ENCODE measurements around the gene TKT.

The TKT gene

DNA sequence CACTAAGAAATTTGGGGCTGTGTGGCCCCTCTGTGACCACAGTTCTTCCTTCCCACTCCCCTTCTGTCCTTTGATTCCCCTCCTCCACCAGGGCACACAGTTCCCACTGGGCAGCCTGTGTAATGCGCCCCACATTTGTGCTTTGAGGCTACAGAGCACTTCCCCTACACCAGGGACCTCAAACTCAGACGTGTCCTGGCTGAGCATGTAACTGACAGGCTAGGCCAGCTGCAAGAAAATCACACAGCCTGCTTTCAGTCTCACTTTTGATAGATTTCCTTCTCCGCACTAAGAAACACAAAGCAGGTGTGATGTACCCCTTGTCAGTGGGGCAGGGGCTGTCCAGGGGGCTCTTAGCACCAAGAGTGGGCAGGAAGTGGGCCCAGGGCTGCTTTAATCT, 65.2 kb downstream of the TKT start:
- DNase-seq, result no peak
- Histone ChIP-seq H3K9ac (ENCODE audit: low read length) (no peak overlapping the region), H3K79me1 (replicated peaks; ENCODE audit: low read length, poor library complexity, severe bottlenecking) (no peaks in the 10 kb centered on the region), H2BK15ac (ENCODE audit: low read depth, poor library complexity, severe bottlenecking) (no peak overlapping the region), H3K4ac (ENCODE audit: low read depth in 1 of 2, low read length in 2 of 2) (no peak overlapping the region), H3K4me1 (ENCODE audit: control insufficient read depth, insufficient read depth, low read depth, low read length) (peaks cover 16% of the 10 kb centered on the region), H4K91ac (ENCODE audit: low read length) (no peak overlapping the region), H3K36me3 (ENCODE audit: control insufficient read depth in 1 of 2, insufficient read depth in 2 of 2, low read depth in 1 of 2, low read length in 2 of 2) (peaks cover 41 to 56% of the 10 kb centered on the region in 2 experiments), H2BK120ac (ENCODE audit: low read depth, low read length) (no peak overlapping the region), H4K8ac (ENCODE audit: low read length) (no peak overlapping the region), H3K18ac (ENCODE audit: low read depth in 1 of 2, low read length in 2 of 2) (no peak overlapping the region), H3K27ac (ENCODE audit: low read length, poor library complexity, severe bottlenecking) (no peak overlapping the region), H2BK5ac (ENCODE audit: low read depth, low read length, poor library complexity, severe bottlenecking) (no peak overlapping the region), H3K23ac (ENCODE audit: low read length in 2 of 2) (no peak overlapping the region), H2AFZ (ENCODE audit: low read depth, low read length) (no peak overlapping the region), H3K14ac (ENCODE audit: low read length in 2 of 2) (no peak overlapping the region), H3K4me2 (ENCODE audit: low read length, poor library complexity, severe bottlenecking) (no peak overlapping the region), H2BK12ac (ENCODE audit: low read length in 2 of 2) (no peak overlapping the region), H2AK5ac (ENCODE audit: low read length, severe bottlenecking) (no peak overlapping the region), H3K27me3 (ENCODE audit: control insufficient read depth in 1 of 2, insufficient read depth in 1 of 2, low read length in 2 of 2) (no peaks in the 10 kb centered on the region), H3K9me3 (ENCODE audit: control insufficient read depth, low read length) (no peaks in the 10 kb centered on the region), H3K4me3 (ENCODE audit: insufficient read depth in 1 of 2, low read depth in 1 of 2, low read length in 2 of 2) (no peak overlapping the region)
- 93% methylated on average over 3 of the region's 3 CpGs for WGBS

DNA sequence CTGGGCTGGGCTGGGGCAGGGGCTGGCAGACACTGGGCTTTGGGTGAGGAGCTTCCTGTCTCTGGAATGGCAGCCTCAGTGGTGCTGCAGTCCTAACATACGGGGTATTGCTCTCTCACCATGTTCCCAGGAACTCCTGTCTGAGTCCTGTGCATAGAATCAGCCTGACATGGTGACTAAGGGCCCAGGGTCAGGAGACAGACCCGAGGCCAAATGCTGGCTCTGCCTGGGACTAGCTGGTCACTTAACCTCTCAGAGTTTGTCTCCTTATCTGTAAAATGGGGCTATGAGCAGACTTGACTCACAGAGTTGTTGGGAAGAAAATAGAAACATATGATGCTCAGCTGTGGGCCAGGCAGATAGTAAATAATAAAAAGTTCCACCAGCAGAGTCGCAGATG, 66.5 kb downstream of the TKT start:
- Histone ChIP-seq H2AK5ac (ENCODE audit: low read length, severe bottlenecking) (no peak overlapping the region), H3K18ac (ENCODE audit: low read depth in 1 of 2, low read length in 2 of 2) (no peak overlapping the region), H3K79me1 (replicated peaks; ENCODE audit: low read length, poor library complexity, severe bottlenecking) (no peaks in the 10 kb centered on the region), H4K91ac (ENCODE audit: low read length) (no peak overlapping the region), H3K27ac (ENCODE audit: low read length, poor library complexity, severe bottlenecking) (no peak overlapping the region), H3K4me2 (ENCODE audit: low read length, poor library complexity, severe bottlenecking) (no peak overlapping the region), H4K8ac (ENCODE audit: low read length) (no peak overlapping the region), H3K36me3 (ENCODE audit: control insufficient read depth in 1 of 2, insufficient read depth in 2 of 2, low read depth in 1 of 2, low read length in 2 of 2) (peaks cover 51 to 66% of the 10 kb centered on the region in 2 experiments), H3K14ac (ENCODE audit: low read length in 2 of 2) (no peak overlapping the region), H2BK5ac (ENCODE audit: low read depth, low read length, poor library complexity, severe bottlenecking) (no peak overlapping the region), H3K9ac (ENCODE audit: low read length) (no peak overlapping the region), H3K4me1 (ENCODE audit: control insufficient read depth, insufficient read depth, low read depth, low read length) (peaks cover 10% of the 10 kb centered on the region), H3K4ac (ENCODE audit: low read depth in 1 of 2, low read length in 2 of 2) (no peak overlapping the region), H2BK12ac (ENCODE audit: low read length in 2 of 2) (no peak overlapping the region), H3K23ac (ENCODE audit: low read length in 2 of 2) (no peak overlapping the region), H2BK15ac (ENCODE audit: low read depth, poor library complexity, severe bottlenecking) (no peak overlapping the region), H2BK120ac (ENCODE audit: low read depth, low read length) (no peak overlapping the region), H3K27me3 (ENCODE audit: control insufficient read depth in 1 of 2, insufficient read depth in 1 of 2, low read length in 2 of 2) (no peaks in the 10 kb centered on the region), H2AFZ (ENCODE audit: low read depth, low read length) (no peak overlapping the region), H3K9me3 (ENCODE audit: control insufficient read depth, low read length) (no peaks in the 10 kb centered on the region), H3K4me3 (ENCODE audit: insufficient read depth in 1 of 2, low read depth in 1 of 2, low read length in 2 of 2) (no peak overlapping the region)
- DNase-seq, result no peak
- 95% methylated on average over 3 of the region's 3 CpGs for WGBS

DNA sequence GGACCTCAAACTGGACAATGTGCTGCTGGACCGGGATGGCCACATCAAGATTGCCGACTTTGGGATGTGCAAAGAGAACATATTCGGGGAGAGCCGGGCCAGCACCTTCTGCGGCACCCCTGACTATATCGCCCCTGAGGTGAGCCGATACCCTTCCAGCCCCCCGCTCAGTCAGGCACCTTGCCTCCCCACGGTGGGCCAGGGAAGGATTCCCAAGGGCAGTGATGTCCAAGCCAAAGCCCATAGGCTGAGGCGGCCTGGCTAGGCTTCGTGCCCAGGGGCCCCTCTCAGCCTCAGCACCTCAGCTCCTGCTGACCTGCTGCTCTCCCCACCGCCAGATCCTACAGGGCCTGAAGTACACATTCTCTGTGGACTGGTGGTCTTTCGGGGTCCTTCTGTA, 67.1 kb downstream of the TKT start:
- no peak overlapping the region for H2BK15ac ChIP-seq (ENCODE audit: low read depth, poor library complexity, severe bottlenecking)
- no peaks in the 10 kb centered on the region for H3K9me3 ChIP-seq (ENCODE audit: control insufficient read depth, low read length)
- H4K8ac ChIP-seq (ENCODE audit: low read length), result no peak overlapping the region
- peaks cover 5% of the 10 kb centered on the region for H3K4me1 ChIP-seq (ENCODE audit: control insufficient read depth, insufficient read depth, low read depth, low read length)
- no peak overlapping the region for H3K9ac ChIP-seq (ENCODE audit: low read length)
- no peak overlapping the region for H3K4ac ChIP-seq (ENCODE audit: low read depth in 1 of 2, low read length in 2 of 2)
- H4K91ac ChIP-seq (ENCODE audit: low read length), result no peak overlapping the region
- no peak overlapping the region for H3K23ac ChIP-seq (ENCODE audit: low read length in 2 of 2)
- no peaks in the 10 kb centered on the region for H3K79me1 ChIP-seq (replicated peaks; ENCODE audit: low read length, poor library complexity, severe bottlenecking)
- H2BK5ac ChIP-seq (ENCODE audit: low read depth, low read length, poor library complexity, severe bottlenecking), result no peak overlapping the region
- no peak overlapping the region for H3K4me2 ChIP-seq (ENCODE audit: low read length, poor library complexity, severe bottlenecking)
- DNase-seq, result no peak
- H3K18ac ChIP-seq (ENCODE audit: low read depth in 1 of 2, low read length in 2 of 2), result no peak overlapping the region
- 96% methylated on average over 13 of the region's 13 CpGs for WGBS
- no peak overlapping the region for H3K14ac ChIP-seq (ENCODE audit: low read length in 2 of 2)
- H2AFZ ChIP-seq (ENCODE audit: low read depth, low read length), result no peak overlapping the region
- H3K36me3 ChIP-seq (ENCODE audit: control insufficient read depth in 1 of 2, insufficient read depth in 2 of 2, low read depth in 1 of 2, low read length in 2 of 2), result peaks cover 52 to 67% of the 10 kb centered on the region in 2 experiments
- H2AK5ac ChIP-seq (ENCODE audit: low read length, severe bottlenecking), result no peak overlapping the region
- H2BK12ac ChIP-seq (ENCODE audit: low read length in 2 of 2), result no peak overlapping the region
- no peak overlapping the region for H2BK120ac ChIP-seq (ENCODE audit: low read depth, low read length)
- H3K27ac ChIP-seq (ENCODE audit: low read length, poor library complexity, severe bottlenecking), result no peak overlapping the region
- H3K4me3 ChIP-seq (ENCODE audit: insufficient read depth in 1 of 2, low read depth in 1 of 2, low read length in 2 of 2), result no peak overlapping the region
- no peaks in the 10 kb centered on the region for H3K27me3 ChIP-seq (ENCODE audit: control insufficient read depth in 1 of 2, insufficient read depth in 1 of 2, low read length in 2 of 2)

DNA sequence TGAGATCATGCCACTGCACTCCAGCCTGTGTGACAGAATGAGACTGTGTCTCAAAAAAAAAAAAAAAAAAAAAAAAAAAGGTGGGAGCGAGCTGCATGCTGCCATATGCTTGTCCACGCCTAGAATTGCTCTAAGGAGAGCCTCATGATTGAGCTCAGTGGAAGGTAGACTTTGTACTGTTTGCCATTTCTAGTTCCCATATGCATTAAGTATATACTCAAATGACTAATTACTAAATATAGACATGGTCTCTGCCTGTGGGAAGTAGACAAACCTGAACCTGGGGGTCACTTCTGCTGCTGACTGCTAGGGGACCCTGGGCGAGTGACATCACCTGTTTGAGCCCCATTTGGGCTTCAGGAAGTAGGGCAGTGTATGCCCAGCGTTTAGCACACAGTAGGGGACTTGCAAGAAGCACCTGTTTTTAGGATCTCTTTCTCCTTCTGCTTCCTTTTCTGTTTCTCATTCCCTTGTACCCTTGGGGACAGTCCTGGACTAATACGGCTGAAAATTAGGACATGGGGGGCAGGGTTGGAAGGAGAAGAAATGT, 67.6 kb downstream of the TKT start:
- Histone ChIP-seq H3K36me3 (ENCODE audit: control insufficient read depth in 1 of 2, insufficient read depth in 2 of 2, low read depth in 1 of 2, low read length in 2 of 2) (peaks cover 57 to 69% of the 10 kb centered on the region in 2 experiments), H3K9me3 (ENCODE audit: control insufficient read depth, low read length) (no peaks in the 10 kb centered on the region), H2BK120ac (ENCODE audit: low read depth, low read length) (no peak overlapping the region), H3K18ac (ENCODE audit: low read depth in 1 of 2, low read length in 2 of 2) (no peak overlapping the region), H3K4me3 (ENCODE audit: insufficient read depth in 1 of 2, low read depth in 1 of 2, low read length in 2 of 2) (no peak overlapping the region), H3K4me1 (ENCODE audit: control insufficient read depth, insufficient read depth, low read depth, low read length) (no peaks in the 10 kb centered on the region), H3K14ac (ENCODE audit: low read length in 2 of 2) (no peak overlapping the region), H2AK5ac (ENCODE audit: low read length, severe bottlenecking) (no peak overlapping the region), H2BK12ac (ENCODE audit: low read length in 2 of 2) (no peak overlapping the region), H2BK5ac (ENCODE audit: low read depth, low read length, poor library complexity, severe bottlenecking) (no peak overlapping the region), H3K9ac (ENCODE audit: low read length) (no peak overlapping the region), H4K91ac (ENCODE audit: low read length) (no peak overlapping the region), H3K4me2 (ENCODE audit: low read length, poor library complexity, severe bottlenecking) (no peak overlapping the region), H3K27ac (ENCODE audit: low read length, poor library complexity, severe bottlenecking) (no peak overlapping the region), H2AFZ (ENCODE audit: low read depth, low read length) (no peak overlapping the region), H3K23ac (ENCODE audit: low read length in 2 of 2) (no peak overlapping the region), H3K4ac (ENCODE audit: low read depth in 1 of 2, low read length in 2 of 2) (no peak overlapping the region), H4K8ac (ENCODE audit: low read length) (no peak overlapping the region), H3K79me1 (replicated peaks; ENCODE audit: low read length, poor library complexity, severe bottlenecking) (no peaks in the 10 kb centered on the region), H3K27me3 (ENCODE audit: control insufficient read depth in 1 of 2, insufficient read depth in 1 of 2, low read length in 2 of 2) (no peaks in the 10 kb centered on the region), H2BK15ac (ENCODE audit: low read depth, poor library complexity, severe bottlenecking) (no peak overlapping the region)
- WGBS, result 93% methylated on average over 3 of the region's 5 CpGs
- DNase-seq, result no peak
